PC-3 (cell line): ENCODE results near the gene TMEM123.

ENCODE experiments used
- CTCF ChIP-seq: fragments of 300-600 bp; sonication (generic); conservative IDR thresholded peaks from 2 replicates; pipeline ENCODE4 v1.5.1; 2017; ENCODE audit warnings: antibody characterized with exemption, low read depth, mild to moderate bottlenecking, low read length
- EZH2 ChIP-seq: fragments of 300-600 bp; sonication (generic); IDR thresholded peaks from one replicate; pipeline ENCODE4 v1.6.1; 2017; ENCODE audit warnings: antibody characterized with exemption, mild to moderate bottlenecking, low read length; ENCODE audit not compliant: unreplicated experiment
- EZH2phosphoT487 ChIP-seq: fragments of 300-600 bp; sonication (generic); IDR thresholded peaks from 2 replicates; pipeline ENCODE4 v1.6.1; 2018; ENCODE audit warnings: mild to moderate bottlenecking, antibody characterized with exemption, low read length, borderline replicate concordance

- TF ChIP-seq EZH2phosphoT487: no peak
- no peak for TF ChIP-seq CTCF
- TF ChIP-seq EZH2: no peak
Measured at GRCh38 chr11:102487214-102487613, 34.6 kb upstream of the TMEM123 start.
